ENCODE measurements around the gene STK10. TPM values are rescaled to one million over a fixed set of nuclear protein-coding genes. Genes with fewer than 3 reads are reported as not detected.
"Not testable (repeated sequence)": the region's sequence is repeated elsewhere in the genome, so short reads cannot be mapped to it uniquely, and the experiment has no call there.

Gene STK10
- total RNA-seq, 1 experiment from 2014 or later = 8.0 TPM

- not testable (repeated sequence) for DNase-seq, H3K36me3 ChIP-seq, H3K4me3 ChIP-seq, H3K27me3 ChIP-seq, H3K9me3 ChIP-seq
Observed at GRCh38 chr5:172155101-172155500, 32.9 kb downstream of the STK10 start.

GRCh38 chr5:172153695-172154094 lies 34.3 kb downstream of the STK10 start:
- H3K36me3 ChIP-seq = peaks cover 2% of the 10 kb centered on the region; the same call in 1 of the 2 replicates

GRCh38 chr5:172151661-172152210 lies 36.3 kb downstream of the STK10 start:
- no peaks in the 10 kb centered on the region for H3K27me3 ChIP-seq
- H3K36me3 ChIP-seq = peaks cover 2% of the 10 kb centered on the region; the same call in 1 of the 2 replicates
- no peak overlapping the region for H3K4me3 ChIP-seq
- DNase-seq = no peak
- no peaks in the 10 kb centered on the region for H3K9me3 ChIP-seq

More at GRCh38 chr5:172153695-172154094, 34.3 kb downstream of the STK10 start:
- no peaks in the 10 kb centered on the region for H3K27me3 ChIP-seq
- H3K9me3 ChIP-seq = no peaks in the 10 kb centered on the region
- H3K4me3 ChIP-seq = no peak overlapping the region
- no peak for DNase-seq

GRCh38 chr5:172150514-172151425 lies 37.3 kb downstream of the STK10 start:
- Histone ChIP-seq H3K27me3 (no peaks in the 10 kb centered on the region), H3K36me3 (no peaks in the 10 kb centered on the region), H3K4me3 (no peak overlapping the region), H3K9me3 (no peaks in the 10 kb centered on the region)
- DNase-seq = no peak

GRCh38 chr5:172149481-172149880 lies 38.5 kb downstream of the STK10 start:
- not testable (repeated sequence) for H3K9me3 ChIP-seq, H3K4me3 ChIP-seq, DNase-seq, H3K27me3 ChIP-seq, H3K36me3 ChIP-seq

GRCh38 chr5:172149073-172149472 lies 39.0 kb downstream of the STK10 start:
- Histone ChIP-seq H3K4me3 (no peak overlapping the region), H3K9me3 (no peaks in the 10 kb centered on the region), H3K27me3 (no peaks in the 10 kb centered on the region), H3K36me3 (no peaks in the 10 kb centered on the region)
- DNase-seq = peak; percentile 59

- Histone ChIP-seq H3K36me3 (no peaks in the 10 kb centered on the region), H3K9me3 (no peaks in the 10 kb centered on the region), H3K27me3 (no peaks in the 10 kb centered on the region), H3K4me3 (no peak overlapping the region)
- DNase-seq = no peak
Observed at GRCh38 chr5:172148381-172148780, 39.6 kb downstream of the STK10 start.

- Histone ChIP-seq H3K36me3 (no peaks in the 10 kb centered on the region), H3K9me3 (no peaks in the 10 kb centered on the region), H3K27me3 (no peaks in the 10 kb centered on the region), H3K4me3 (no peak overlapping the region)
- DNase-seq = no peak
Observed at GRCh38 chr5:172147857-172148256, 40.2 kb downstream of the STK10 start.

- H3K9me3 ChIP-seq = no peaks in the 10 kb centered on the region
Observed at GRCh38 chr5:172146748-172147092, 41.3 kb downstream of the STK10 start.

GRCh38 chr5:172145870-172146747 lies 41.9 kb downstream of the STK10 start:
- Histone ChIP-seq H3K27me3 (no peaks in the 10 kb centered on the region), H3K4me3 (no peak overlapping the region), H3K36me3 (no peaks in the 10 kb centered on the region), H3K9me3 (no peaks in the 10 kb centered on the region)
- DNase-seq = no peak

More at GRCh38 chr5:172146748-172147092, 41.3 kb downstream of the STK10 start:
- DNase-seq = no peak
- H3K4me3 ChIP-seq = no peak overlapping the region
- H3K36me3 ChIP-seq = no peaks in the 10 kb centered on the region
- no peaks in the 10 kb centered on the region for H3K27me3 ChIP-seq

GRCh38 chr5:172144931-172145869 lies 42.8 kb downstream of the STK10 start:
- Histone ChIP-seq H3K9me3 (no peaks in the 10 kb centered on the region), H3K36me3 (no peaks in the 10 kb centered on the region), H3K27me3 (no peaks in the 10 kb centered on the region), H3K4me3 (no peak overlapping the region)
- DNase-seq = no peak

GRCh38 chr5:172144291-172144815 lies 43.7 kb downstream of the STK10 start:
- Histone ChIP-seq H3K36me3 (no peaks in the 10 kb centered on the region), H3K27me3 (no peaks in the 10 kb centered on the region), H3K9me3 (no peaks in the 10 kb centered on the region), H3K4me3 (no peak overlapping the region)
- no peak for DNase-seq

- H3K27me3 ChIP-seq = no peaks in the 10 kb centered on the region
- no peak overlapping the region for H3K4me3 ChIP-seq
- H3K36me3 ChIP-seq = no peaks in the 10 kb centered on the region
- DNase-seq = no peak
- no peaks in the 10 kb centered on the region for H3K9me3 ChIP-seq
Observed at GRCh38 chr5:172143875-172144274, 44.1 kb downstream of the STK10 start.

- no peaks in the 10 kb centered on the region for H3K9me3 ChIP-seq
- no peak overlapping the region for H3K4me3 ChIP-seq
- no peaks in the 10 kb centered on the region for H3K27me3 ChIP-seq
- H3K36me3 ChIP-seq = no peaks in the 10 kb centered on the region
- no peak for DNase-seq
Observed at GRCh38 chr5:172142709-172143215, 45.3 kb downstream of the STK10 start.

- H3K36me3 ChIP-seq = no peaks in the 10 kb centered on the region
- DNase-seq = no peak
- no peaks in the 10 kb centered on the region for H3K27me3 ChIP-seq
- H3K9me3 ChIP-seq = peaks cover 2% of the 10 kb centered on the region; the same call in 1 of the 2 replicates
- H3K4me3 ChIP-seq = no peak overlapping the region
Observed at GRCh38 chr5:172141949-172142319, 46.1 kb downstream of the STK10 start.

GRCh38 chr5:172140866-172141265 lies 47.2 kb downstream of the STK10 start:
- Histone ChIP-seq H3K4me3 (no peak overlapping the region), H3K27me3 (no peaks in the 10 kb centered on the region), H3K9me3 (peaks cover 2% of the 10 kb centered on the region; the same call in 1 of the 2 replicates), H3K36me3 (no peaks in the 10 kb centered on the region)
- peak; percentile 44 for DNase-seq
